GM10266 (cell line): Measurements from ENCODE around the gene DEPDC5.
"Not testable (repeated sequence)": the region's sequence is repeated elsewhere in the genome, so short reads cannot be mapped to it uniquely, and the experiment has no call there.

Experiments
- DNase-seq: peaks from one replicate; pipeline ENCODE4 v3.0.0; 2012; ENCODE audit errors: extremely low spot score
- CTCF ChIP-seq: IDR thresholded peaks from 2 replicates; pipeline ENCODE4 v1.5.1; 2012; ENCODE audit warnings: mild to moderate bottlenecking, low read depth; ENCODE audit not compliant: control insufficient read depth, insufficient read depth; ENCODE audit errors: missing control alignments

Gene DEPDC5

GRCh38 chr22:31802575-31802974 lies 48.8 kb downstream of the DEPDC5 start:
- no peak for TF ChIP-seq CTCF
- no peak for DNase-seq

DNA sequence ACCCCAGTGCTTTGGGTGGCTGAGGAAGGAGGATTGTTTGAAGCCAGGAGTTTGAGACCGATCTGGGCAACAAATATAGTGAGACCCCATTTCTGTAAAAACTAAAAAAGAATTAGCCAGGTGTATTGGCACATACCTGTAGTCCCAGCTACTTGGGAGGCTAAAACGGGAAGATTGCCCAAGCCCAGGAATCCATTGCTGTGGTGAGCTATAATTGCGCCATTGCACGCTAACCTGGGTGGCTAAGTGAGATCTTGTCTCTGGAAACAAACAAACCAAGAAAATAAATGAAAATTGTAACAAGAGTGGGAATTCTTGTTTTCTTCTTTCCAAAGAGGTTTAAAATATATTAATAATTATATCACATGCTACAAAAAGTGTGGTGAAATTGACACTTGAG lies 52.9 kb downstream of the DEPDC5 start:
- no peak for DNase-seq
- TF ChIP-seq CTCF = no peak

DNA sequence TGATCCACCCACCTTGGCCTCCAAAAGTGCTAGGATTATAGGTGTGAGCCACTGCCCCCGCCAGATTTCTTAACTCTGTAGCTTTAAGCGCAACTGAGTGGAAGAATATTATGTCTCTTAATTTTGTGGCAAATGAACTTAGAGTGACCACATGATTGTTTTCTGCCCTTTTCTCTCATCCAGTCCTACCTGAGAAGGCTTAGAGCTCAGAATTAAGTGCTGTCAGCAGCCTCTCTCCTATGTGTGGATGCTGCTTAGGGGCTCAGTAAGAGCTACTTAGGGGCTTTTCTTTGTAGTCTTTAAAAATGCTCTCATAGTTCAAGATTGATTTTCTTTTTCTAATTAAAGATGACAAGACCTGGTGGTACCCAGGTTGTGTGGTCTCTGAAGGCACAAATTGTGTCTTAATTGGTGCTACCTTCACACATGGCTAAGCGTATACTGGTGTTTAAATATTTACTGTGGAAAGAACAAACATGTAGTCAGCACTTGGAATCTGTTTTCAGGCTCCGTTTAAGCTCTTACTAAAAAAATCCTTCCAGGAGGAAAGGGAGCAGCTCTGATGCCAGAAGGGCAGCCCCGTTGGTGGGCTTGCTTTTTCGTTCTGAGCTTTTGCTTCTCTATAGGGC lies 59.3 kb downstream of the DEPDC5 start:
- DNase-seq = no peak
- TF ChIP-seq CTCF = no peak

- not testable (repeated sequence) for DNase-seq
Measured at GRCh38 chr22:31813898-31814297, 60.1 kb downstream of the DEPDC5 start.

- DNase-seq = no peak
- no peak for TF ChIP-seq CTCF
Measured at GRCh38 chr22:31814942-31815341, 61.1 kb downstream of the DEPDC5 start.

- not testable (repeated sequence) for DNase-seq
Measured at GRCh38 chr22:31815383-31815814, 61.6 kb downstream of the DEPDC5 start.

DNA sequence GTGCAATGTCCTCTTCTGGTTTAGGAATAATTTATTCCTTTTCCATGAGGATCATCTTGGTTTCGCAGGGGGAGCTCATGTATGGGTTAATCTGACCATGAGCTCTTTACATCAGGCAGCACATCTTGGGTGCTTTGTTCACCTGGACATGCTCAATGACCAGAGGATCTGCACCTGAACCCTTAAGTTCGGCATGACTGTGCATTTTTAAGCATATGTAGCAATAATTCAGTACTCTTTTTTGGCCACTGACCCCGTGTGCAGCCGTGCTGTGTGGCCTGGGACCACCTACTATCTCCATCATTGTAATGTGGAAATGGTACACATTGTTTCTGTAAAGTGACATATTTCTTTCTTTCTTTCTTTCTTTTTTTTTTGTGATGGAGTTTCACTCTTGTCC lies 62.9 kb downstream of the DEPDC5 start:
- no peak for DNase-seq
- no peak for TF ChIP-seq CTCF

GRCh38 chr22:31818481-31819392 lies 64.9 kb downstream of the DEPDC5 start:
- TF ChIP-seq CTCF = no peak
- DNase-seq = no peak
